ENCODE measurements around the gene WDR62. TPM values are rescaled to one million over a fixed set of nuclear protein-coding genes. Genes with fewer than 3 reads are reported as not detected.

Gene WDR62
- total RNA-seq, 2 donors from 2014 or later = 23.5 to 34.4 TPM

DNA sequence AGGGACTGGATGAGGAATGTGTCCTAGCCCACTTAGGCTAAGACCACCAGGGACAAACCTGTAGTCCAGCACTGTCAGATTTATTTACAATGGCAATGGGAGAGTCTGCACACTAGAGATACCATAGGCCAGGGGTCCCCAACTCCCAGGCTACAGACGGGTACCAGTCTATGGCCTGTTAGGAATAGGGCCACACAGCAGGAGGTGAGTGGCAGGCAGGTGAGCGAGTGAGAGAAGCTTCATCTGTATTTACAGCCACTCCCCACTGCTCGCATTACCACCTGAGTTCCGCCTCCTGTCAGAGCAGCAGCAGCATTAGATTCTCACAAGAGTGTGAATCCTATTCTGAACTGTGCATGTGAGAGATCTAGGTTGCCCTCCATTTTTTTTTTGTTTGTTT lies 3.1 kb upstream of the WDR62 start:
- H3K27ac ChIP-seq (ENCODE audit: low read depth, low read length) = no peak overlapping the region
- peak; percentile 80 for DNase-seq
- Mint-ChIP-seq H3K4me3 (no peak overlapping the region), H3K27me3 (ENCODE audit: insufficient read depth) (peaks cover 2% of the 10 kb centered on the region), H3K27ac (peak overlapping the region; percentile 26), H3K4me1 (peaks cover 23% of the 10 kb centered on the region), H3K36me3 (ENCODE audit: low read depth) (peaks cover 2% of the 10 kb centered on the region), H3K9me3 (no peaks in the 10 kb centered on the region)
- no peak overlapping the region for H3K9ac ChIP-seq (ENCODE audit: extremely low read depth, low read length, poor library complexity, severe bottlenecking)
- H3K4me1 ChIP-seq (ENCODE audit: control insufficient read depth, insufficient read depth, low read length) = peaks cover 3% of the 10 kb centered on the region
- peak; percentile 3 for TF ChIP-seq CTCF (conservative IDR thresholded peaks at IDR 0.05)
- H3K27me3 ChIP-seq (ENCODE audit: control insufficient read depth, insufficient read depth, low read length, poor library complexity, severe bottlenecking) = no peaks in the 10 kb centered on the region
- H3K9me3 ChIP-seq (ENCODE audit: control insufficient read depth, low read length) = no peaks in the 10 kb centered on the region
- WGBS, 2 experiments (ENCODE audit: insufficient coverage in 1 of 2, insufficient read length in 1 of 2) = 73 to 75% methylated on average over 4 of the region's 4 CpGs
- H3K36me3 ChIP-seq (ENCODE audit: control insufficient read depth, insufficient read depth, low read length) = no peaks in the 10 kb centered on the region
- H3K4me3 ChIP-seq (ENCODE audit: low read length) = no peak overlapping the region

DNA sequence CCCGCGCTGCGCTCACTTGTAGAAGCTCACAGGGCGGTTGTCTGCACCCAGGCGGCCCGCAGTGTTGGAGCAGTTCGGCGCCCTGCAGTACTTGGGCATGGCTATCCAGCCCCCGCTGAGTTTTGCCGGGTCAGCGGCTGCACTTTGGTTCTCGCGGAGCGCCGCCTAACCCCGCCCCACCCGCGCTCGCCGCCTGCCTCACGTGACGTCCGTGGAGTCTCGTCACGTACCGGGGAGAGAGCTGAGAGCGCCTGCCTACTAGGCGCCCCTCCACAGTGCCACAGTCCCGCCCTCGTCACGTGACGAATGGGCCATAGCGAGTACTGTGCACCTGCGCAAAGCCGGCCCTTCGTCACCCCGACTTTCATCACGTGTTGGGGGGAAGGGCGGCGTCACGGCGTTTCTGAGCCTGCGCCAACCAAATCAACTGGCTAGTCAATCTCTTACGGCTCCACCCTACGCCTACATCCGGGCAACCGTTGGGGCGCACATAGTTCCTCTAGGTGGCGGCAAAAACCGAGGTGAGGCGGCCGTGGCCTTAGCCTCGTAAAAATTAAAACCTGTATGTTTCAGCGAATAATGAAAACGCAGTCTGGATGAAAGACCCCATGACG lies 471 bp upstream of the WDR62 start, which contains the start of gene THAP8:
Gene THAP8, minus strand, starts transcription at position 167 of the 614 bp plus-strand sequence. Its CDS starts 68 bp downstream, at position 99.
- H3K27me3 ChIP-seq (ENCODE audit: control insufficient read depth, insufficient read depth, low read length, poor library complexity, severe bottlenecking) = no peaks in the 10 kb centered on the region
- no peaks in the 10 kb centered on the region for H3K9me3 Mint-ChIP-seq
- DNase-seq = peak; percentile 99
- H3K9me3 ChIP-seq (ENCODE audit: control insufficient read depth, low read length) = no peaks in the 10 kb centered on the region
- H3K4me1 Mint-ChIP-seq = peaks cover 28% of the 10 kb centered on the region
- WGBS, 2 experiments (ENCODE audit: insufficient coverage in 1 of 2, insufficient read length in 1 of 2) = 0% methylated on average over 23 to 56 of the region's 56 CpGs
- peak within 1 kb of the TSS; percentile 96 for H3K27ac ChIP-seq (ENCODE audit: low read depth, low read length)
- peaks cover 3% of the 10 kb centered on the region for H3K4me1 ChIP-seq (ENCODE audit: control insufficient read depth, insufficient read depth, low read length)
- peak within 1 kb of the TSS; percentile 99 for H3K27ac Mint-ChIP-seq
- peaks cover 2% of the 10 kb centered on the region for H3K27me3 Mint-ChIP-seq (ENCODE audit: insufficient read depth)
- no peaks in the 10 kb centered on the region for H3K36me3 ChIP-seq (ENCODE audit: control insufficient read depth, insufficient read depth, low read length)
- peak within 1 kb of the TSS; percentile 83 for H3K4me3 Mint-ChIP-seq
- peak within 1 kb of the TSS; percentile 74 for H3K9ac ChIP-seq (ENCODE audit: extremely low read depth, low read length, poor library complexity, severe bottlenecking)
- peak within 1 kb of the TSS; percentile 90 for H3K4me3 ChIP-seq (ENCODE audit: low read length)
- peak; percentile 70 for TF ChIP-seq CTCF (conservative IDR thresholded peaks at IDR 0.05)
- H3K36me3 Mint-ChIP-seq (ENCODE audit: low read depth) = peaks cover 12% of the 10 kb centered on the region

GRCh38 chr19:36058481-36059179 lies 3.9 kb downstream of the WDR62 start:
- Histone ChIP-seq H3K27me3 (ENCODE audit: control insufficient read depth, insufficient read depth, low read length, poor library complexity, severe bottlenecking) (no peaks in the 10 kb centered on the region), H3K27ac (ENCODE audit: low read depth, low read length) (no peak overlapping the region), H3K4me3 (ENCODE audit: low read length) (peak overlapping the region; percentile 31), H3K9ac (ENCODE audit: extremely low read depth, low read length, poor library complexity, severe bottlenecking) (peak overlapping the region; percentile 13), H3K36me3 (ENCODE audit: control insufficient read depth, insufficient read depth, low read length) (peaks cover 17% of the 10 kb centered on the region), H3K4me1 (ENCODE audit: control insufficient read depth, insufficient read depth, low read length) (peaks cover 3% of the 10 kb centered on the region), H3K9me3 (ENCODE audit: control insufficient read depth, low read length) (no peaks in the 10 kb centered on the region)
- H3K9me3 Mint-ChIP-seq = no peaks in the 10 kb centered on the region
- no peak for TF ChIP-seq CTCF (conservative IDR thresholded peaks at IDR 0.05)
- peaks cover 19% of the 10 kb centered on the region for H3K4me1 Mint-ChIP-seq
- H3K36me3 Mint-ChIP-seq (ENCODE audit: low read depth) = peaks cover 28% of the 10 kb centered on the region
- H3K27ac Mint-ChIP-seq = peak overlapping the region; percentile 67
- no peak for DNase-seq
- H3K27me3 Mint-ChIP-seq (ENCODE audit: insufficient read depth) = peaks cover under 1% of the 10 kb centered on the region
- WGBS, 2 experiments (ENCODE audit: insufficient coverage in 1 of 2, insufficient read length in 1 of 2) = 93 to 95% methylated on average over 8 to 12 of the region's 12 CpGs
- H3K4me3 Mint-ChIP-seq = no peak overlapping the region
